Measurements from ENCODE around the gene ZYX.

The ZYX gene

DNA sequence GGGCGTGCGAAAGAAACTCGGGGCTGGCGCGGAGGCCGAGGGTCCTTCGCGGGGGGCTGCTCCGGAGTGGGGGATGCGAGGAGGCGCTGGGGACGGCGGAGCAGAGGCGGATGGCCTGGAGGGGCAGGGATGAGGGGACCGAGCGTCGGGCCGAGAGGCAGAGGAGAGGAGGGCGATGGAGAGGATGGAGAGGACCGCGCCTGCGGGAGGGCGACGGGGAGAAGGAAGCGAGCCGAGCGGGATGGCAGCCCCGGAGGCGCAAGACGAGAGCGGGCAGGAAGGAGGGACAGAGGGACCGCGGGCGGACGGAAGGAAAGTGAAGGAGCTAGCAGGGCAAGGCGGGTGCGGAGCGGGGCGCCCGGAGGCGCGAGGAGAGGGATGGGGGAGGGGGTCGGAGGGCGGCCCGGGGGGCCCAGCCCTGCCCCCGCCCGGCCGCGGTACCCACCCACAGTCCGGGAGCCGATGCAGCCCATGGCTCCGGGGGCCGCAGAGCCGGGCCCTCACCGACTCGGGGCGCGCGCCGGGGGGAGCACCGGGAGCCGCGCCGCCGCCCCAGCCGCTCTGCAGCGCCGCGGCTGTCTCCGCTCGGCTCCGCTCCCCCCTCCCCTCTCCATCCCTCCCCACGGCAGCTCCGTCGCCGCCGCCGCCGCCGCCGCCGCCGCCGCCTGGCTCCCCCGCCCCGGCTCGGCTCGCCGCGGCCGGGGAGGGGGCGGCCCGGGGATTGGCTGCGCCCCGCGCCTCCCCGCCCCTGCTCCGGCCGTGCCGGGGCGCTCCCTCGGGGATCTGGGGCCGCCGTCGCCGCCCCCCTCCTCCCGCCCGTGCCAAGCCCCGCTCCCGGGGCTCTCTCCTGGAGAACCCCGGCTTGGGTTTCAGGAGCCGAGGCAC is 18.8 kb upstream of the ZYX start, which contains the start of gene FAM131B:
Gene FAM131B, minus strand, starts transcription at position 583 of the 885 bp plus-strand sequence. Its CDS starts 110 bp downstream, at position 473.
- in situ Hi-C loops (cut with MboI; ENCODE audit: low sequenced_read_pairs) = no loop called here

DNA sequence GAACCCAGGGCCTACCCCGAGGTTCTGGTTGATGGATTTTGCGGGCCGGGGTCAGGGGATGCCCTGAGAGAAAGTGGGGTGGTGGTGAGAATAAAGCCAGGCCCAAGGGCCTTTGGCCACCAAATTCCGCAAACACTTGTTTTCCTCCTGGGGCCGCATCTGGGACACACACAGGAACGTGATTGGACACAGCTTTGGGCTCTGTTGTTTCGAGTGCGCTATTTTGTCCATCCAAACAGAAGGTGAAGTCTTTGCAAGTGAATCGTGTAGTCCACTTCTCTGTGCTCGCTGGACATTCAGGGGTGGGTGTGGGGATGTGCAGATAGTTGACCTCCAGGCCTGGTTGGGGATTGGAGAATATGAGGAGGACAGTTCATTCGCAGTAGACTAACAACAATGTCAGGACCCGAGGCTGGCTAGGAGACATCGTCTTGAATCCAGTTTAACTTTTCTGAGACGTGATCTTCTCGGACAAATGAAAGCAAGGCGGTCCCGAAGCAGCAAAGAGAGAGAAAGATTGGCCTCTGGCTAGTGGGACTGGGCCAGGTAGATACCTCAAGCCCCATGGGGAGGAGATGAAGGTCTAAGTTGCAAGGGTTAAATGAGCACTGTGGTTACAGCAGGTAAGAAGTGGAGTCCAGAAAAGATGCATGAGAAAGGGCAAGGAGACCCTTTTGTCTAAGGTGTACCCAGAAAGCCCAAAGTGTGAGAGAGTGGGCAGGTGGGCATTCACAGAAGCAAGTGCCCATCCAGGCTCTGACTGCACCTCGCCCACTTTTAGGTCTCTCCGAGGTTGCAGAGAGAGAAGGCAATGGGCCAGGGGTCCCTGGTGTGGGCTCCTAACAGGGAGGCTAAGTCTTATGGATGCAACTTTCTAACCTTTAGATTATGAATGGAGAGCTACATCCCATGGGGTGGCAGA is 17.9 kb upstream of the ZYX start:
- in situ Hi-C loops (cut with MboI; ENCODE audit: low sequenced_read_pairs) = no loop called here

DNA sequence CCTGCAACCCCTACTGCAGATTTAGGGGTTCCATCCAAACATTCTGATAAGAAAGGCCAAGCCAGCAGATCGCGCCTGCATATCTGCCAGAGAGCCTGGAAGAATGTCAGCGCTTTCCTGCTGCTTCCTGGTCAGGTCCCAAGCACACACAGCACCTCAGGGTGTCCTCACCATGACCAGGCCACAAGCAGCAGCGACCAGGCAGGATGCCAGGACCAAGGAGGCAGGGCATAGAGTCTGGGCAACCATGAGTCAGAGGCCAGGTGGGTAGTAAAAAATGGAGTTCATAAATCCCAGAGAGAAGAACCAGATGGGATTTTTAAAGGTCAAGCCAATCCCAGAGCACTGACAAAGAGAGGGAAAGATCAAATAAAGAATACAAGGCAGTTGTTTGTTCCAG is 13.2 kb upstream of the ZYX start:
- in situ Hi-C loops (cut with MboI; ENCODE audit: low sequenced_read_pairs) = no loop called here

DNA sequence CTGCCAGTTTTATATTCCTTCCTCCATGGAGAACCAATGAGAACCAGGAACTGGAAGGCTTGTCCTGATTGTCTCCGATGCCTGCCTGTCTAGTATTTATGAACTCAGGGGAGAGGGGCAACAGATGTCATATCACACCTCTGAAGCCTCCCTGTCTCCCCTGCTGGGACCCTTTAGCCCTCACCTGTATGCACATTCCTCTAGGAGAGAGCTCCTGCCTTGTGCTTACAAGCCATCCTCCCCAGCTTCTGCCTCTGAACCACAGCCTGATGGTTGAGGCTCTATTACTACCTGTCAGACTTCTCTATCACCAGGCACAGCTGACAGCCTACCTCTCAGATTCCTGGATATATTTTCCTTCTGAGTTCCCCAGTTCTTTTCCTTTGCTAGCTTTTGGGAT is 12.8 kb upstream of the ZYX start:
- in situ Hi-C loops (cut with MboI; ENCODE audit: low sequenced_read_pairs) = no loop called here

DNA sequence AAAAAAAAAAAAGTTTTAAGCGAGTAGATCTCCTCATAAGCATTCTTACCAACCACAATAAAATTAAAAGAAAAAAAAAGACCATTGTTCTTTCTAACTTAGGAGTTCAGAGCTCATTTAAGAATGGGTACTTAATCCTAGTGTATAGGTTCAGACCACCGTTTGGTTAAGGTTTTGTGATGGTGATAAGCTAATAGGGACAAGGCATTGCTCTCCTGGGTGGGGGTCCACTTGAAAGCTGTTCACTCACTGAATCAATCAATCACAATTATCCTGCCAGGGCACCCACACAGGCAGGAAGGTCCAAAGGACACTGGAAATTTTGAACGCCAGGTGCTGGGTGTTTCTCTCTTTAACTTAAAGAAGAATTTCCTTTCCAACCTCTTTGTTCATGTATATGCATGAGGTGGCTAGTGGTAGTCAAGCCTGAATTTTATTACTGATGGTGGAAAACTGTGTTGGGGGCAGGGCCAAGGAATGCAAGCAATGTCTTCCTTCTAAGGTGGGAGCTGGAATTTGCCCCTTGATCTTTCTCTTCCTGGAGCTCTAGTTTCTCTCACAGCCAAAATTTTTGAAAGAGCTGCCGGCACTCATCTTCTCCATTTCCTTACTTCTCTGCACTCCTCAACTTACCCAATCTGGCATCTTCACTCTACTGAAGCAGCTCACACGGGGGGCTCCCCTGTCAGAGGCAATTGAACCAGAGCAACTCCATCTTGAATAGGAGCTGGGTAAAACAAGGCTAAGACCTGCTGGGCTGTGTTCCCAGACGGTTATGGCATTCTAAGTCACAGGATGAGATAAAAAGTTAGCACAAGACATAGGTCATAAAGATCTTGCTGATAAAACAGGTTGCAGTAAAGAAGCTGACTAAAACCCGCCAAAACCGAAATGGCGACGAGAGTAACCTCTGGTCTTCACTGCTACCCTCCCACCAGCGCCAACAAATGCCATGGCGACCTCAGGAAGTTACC is 11.2 kb upstream of the ZYX start:
- in situ Hi-C loops (cut with MboI; ENCODE audit: low sequenced_read_pairs) = no loop called here

DNA sequence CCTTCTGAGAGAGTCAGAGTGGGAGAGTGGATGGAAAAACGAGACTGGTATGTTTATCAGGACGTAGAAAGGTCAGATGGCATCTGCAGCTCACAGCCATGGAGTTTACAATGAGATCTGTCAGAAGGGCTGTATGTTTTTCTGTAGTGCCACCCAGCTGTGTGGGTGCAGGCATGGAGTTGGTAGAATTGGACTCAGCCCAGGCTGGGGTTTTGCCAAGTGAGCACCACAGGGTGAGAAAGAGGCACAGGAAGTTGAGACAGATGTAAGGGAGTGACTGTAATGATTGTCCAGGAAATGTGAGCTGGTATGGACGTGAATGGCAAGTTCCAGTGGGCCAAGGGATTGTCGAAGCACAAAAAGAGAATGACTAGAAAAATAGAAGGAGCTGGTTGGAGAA is 9.1 kb upstream of the ZYX start:
- in situ Hi-C loops (cut with MboI; ENCODE audit: low sequenced_read_pairs) = no loop called here

DNA sequence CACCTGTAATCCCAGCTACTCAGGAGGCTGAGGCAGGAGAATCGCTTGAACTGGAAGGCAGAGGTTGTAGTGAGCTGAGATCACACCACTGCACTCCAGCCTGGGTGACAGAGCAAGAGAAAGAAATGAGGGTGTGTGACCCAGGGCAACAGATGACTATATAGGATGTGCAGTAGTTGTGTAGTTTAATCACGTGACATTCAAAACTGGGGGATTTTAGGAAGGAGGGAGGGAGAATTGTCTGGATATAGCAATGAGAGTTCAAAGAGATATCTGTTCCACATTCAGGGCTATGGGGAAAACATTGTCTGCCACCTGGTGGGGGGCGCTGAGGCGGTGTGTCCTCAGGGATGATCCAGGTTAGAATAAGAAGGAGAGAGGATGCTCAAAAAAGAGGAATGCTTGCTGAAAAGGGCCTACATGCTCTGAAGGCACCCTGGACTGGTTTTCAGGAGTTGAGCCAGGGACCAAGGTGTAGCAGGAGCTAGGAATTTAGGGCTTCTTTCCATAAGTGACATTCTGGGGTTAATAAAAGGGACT is 7.8 kb upstream of the ZYX start:
- in situ Hi-C loops (cut with MboI; ENCODE audit: low sequenced_read_pairs) = no loop called here

DNA sequence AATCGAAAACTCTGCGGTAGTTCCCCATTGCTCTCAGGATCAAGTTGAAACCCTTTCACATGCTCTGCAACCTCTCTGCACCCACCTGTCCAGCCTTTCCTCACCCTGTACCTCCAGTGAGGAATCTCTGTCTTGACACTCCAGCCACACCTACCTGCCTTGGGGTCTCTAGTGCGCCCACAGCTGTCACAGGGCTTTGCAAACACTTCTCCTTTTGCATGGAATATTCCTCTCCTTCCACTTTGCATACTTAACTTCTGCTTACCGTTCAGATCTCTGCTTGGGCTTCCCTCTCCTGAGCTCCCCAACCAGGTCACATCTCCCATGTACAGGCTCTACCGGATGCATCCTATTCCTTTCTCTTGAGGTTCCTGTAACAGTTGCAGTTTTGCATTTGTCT is 6.6 kb upstream of the ZYX start:
- in situ Hi-C loops (cut with MboI; ENCODE audit: low sequenced_read_pairs) = no loop called here

DNA sequence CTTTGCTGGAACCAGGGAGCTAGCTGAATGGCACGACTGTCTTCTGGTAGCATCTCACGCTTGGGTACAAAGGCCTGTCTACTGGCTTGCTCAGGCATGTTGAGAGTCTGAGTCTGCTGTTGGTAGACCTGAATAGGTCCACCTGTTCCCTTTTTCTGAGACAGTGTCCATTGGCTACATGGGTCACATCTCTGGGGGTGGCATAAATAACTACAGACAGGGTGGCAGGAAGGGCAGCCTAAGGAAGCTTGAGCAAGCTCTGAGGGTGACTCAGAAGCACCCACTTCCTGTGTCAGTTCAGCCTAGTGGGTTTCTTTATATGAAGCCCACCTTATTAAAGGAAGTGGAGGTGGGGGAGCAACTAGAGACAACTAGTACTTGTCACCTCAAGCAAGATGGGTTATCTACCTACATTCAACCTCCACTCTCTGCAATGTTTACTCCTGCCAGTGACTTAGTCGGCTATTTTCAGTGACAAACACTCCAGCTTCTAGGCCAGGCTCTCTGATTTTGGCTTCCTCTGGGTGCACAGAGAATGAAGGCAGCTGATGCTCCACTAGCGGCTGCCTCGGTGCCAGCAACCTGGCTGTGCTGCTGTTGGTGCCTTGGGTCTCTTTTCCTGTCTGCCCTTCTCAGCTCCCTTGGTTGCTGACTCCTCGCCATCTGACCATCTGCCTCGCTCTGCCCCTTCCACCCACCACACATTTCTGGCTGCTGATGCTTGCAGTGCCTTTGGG is 5.7 kb upstream of the ZYX start:
- in situ Hi-C loops (cut with MboI; ENCODE audit: low sequenced_read_pairs) = no loop called here

DNA sequence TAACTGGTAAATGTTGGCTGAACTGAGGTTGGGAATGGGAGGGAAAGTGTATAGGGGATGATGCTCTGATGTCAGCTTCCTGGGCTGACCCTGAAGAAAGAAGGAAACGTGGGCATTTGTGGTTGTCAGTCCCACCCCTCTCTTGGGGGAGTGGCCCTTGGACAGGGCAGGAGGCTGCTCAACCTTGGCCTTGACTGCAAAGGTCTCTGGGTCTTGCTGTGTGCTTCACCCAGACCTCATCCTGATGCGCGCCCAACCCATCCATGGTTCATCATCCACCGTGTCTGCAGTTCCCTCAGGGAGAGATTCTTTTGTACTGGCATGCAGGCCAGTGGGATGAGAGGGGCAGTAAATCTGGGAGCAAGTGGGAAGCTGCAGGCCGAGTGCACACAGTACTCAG is 4.7 kb upstream of the ZYX start:
- in situ Hi-C loops (cut with MboI; ENCODE audit: low sequenced_read_pairs) = no loop called here

DNA sequence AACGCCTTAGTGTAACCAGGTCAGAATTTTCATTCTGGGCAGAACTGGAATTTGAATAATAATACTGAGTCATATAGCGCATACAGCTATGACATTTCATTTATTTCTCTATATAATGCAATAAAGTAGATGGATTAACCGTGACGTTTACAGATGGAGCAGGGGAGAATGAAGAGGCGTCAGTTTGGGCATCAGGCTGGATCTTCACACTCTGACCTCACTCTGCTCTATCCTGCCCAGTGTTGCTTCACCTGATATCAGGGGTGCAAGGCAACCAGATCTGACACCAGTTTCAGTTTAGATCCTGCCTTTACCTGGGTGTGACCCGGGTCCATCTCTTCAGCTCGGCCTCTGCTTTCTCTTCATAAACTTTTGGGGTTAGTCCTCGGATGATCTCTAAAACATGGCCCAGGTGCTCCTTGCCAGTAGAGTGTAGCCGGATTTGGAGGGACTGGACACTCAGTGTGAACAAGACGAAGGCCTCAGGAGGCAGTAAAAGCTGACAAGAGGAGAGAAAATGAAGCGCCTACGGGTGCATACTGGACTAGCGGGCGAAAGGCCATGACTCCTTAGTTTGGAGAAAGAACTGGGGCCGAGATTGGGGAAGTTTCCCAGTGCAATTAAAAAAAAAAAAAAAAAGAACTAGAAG is 1.4 kb upstream of the ZYX start:
- in situ Hi-C loops (cut with MboI; ENCODE audit: low sequenced_read_pairs) = no loop called here

DNA sequence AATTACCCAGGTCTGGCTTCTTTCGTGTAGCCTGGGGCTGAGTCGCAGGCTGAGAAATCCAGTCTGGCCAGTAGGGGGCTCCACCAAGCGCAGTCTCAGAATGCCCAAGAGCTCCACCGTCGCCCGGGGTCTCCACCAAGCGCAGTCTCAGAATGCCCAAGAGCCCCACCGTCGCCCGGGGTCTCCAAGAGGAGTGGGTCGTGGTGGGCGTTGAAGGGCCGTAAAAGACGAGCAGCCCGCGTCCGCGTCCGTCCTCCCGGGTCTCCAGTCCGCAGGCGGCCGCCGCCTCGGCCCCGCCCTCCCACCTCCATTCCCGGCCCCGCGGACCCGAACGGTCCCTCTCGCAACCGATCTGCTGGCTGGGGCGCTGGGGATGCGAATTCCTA is 892 bp upstream of the ZYX start:
- in situ Hi-C loops (cut with MboI; ENCODE audit: low sequenced_read_pairs) = no loop called here

DNA sequence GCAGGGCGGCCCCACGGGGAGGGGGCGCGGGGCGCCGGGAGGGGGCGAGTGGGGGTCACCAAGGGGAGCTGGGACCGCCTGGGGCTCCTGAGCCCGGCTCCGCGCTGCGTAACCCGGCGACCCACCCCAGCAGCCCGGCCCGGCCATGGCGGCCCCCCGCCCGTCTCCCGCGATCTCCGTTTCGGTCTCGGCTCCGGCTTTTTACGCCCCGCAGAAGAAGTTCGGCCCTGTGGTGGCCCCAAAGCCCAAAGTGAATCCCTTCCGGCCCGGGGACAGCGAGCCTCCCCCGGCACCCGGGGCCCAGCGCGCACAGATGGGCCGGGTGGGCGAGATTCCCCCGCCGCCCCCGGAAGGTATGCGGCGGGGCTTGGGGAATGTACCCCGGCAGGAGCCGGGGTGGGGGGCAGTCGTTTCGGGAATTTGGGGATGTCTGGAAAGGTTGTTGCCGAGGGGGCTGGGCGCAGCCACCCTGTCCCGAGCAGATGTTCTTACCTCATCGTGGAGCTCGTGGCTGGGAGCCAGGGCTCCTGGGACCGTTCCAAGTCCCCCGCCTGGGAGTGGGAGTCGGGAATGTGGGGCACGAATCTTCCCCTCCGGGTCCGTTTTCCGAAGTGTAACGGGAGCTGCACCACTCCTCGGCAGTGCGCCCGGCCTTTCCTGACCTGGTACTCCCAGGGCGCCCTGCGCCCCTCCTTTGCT is 431 bp downstream of the ZYX start:
- in situ Hi-C loops (cut with MboI; ENCODE audit: low sequenced_read_pairs) = no loop called here

DNA sequence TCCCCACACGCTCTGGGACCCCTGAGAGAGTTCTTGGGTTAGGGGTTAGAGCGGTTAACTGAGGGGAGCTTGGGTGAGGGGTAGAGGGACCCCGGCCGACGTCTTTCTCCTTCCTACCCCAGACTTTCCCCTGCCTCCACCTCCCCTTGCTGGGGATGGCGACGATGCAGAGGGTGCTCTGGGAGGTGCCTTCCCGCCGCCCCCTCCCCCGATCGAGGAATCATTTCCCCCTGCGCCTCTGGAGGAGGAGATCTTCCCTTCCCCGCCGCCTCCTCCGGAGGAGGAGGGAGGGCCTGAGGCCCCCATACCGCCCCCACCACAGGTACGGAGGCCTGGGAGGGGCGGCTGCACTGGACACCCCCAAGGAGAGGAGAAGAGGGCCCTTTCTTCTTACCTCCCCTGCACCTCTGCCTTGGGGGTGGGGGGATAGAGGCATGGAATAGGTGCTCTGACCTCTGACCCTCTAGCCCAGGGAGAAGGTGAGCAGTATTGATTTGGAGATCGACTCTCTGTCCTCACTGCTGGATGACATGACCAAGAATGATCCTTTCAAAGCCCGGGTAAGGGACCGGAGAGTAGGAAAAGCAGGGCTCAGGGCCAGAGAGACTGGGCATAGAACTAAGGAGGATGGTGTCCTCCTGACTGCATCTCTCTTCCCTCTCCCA is 1.1 kb downstream of the ZYX start:
- in situ Hi-C loops (cut with MboI; ENCODE audit: low sequenced_read_pairs) = no loop called here

DNA sequence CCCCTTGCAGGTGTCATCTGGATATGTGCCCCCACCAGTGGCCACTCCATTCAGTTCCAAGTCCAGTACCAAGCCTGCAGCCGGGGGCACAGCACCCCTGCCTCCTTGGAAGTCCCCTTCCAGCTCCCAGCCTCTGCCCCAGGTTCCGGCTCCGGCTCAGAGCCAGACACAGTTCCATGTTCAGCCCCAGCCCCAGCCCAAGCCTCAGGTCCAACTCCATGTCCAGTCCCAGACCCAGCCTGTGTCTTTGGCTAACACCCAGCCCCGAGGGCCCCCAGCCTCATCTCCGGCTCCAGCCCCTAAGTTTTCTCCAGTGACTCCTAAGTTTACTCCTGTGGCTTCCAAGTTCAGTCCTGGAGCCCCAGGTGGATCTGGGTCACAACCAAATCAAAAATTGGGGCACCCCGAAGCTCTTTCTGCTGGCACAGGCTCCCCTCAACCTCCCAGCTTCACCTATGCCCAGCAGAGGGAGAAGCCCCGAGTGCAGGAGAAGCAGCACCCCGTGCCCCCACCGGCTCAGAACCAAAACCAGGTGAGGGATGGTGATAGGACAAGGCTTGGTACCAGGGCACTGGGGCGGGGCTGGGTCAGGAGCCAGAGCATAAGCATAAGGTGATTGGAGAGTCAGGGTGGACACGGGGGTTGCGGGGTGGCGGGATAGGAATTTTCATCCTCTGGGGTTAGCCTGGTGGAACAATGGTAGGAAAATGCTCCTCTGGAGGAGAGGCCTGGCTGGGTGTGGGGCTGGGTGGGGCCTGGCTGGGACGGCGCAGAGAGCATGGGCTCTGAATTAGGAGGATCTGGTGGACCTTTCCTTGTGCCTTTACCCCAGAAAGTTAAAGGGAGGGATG is 1.9 kb downstream of the ZYX start:
- in situ Hi-C loops (cut with MboI; ENCODE audit: low sequenced_read_pairs) = no loop called here

DNA sequence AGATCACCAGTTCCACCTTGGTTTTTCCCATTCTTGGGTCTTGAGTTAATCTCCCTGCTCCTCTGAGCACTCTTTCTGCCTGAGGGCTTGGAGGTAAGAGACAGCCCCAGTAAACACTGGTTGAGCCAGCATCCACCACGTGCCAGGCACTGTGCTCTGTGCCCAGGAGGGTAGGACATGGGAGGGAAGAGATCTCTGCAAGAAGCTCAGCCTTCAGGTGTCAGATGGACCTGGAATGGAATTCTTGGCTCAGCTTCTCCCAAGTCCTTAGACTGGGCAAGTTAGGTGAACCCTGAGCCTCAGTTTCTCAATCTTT is 2.5 kb downstream of the ZYX start:
- in situ Hi-C loops (cut with MboI; ENCODE audit: low sequenced_read_pairs) = no loop called here

DNA sequence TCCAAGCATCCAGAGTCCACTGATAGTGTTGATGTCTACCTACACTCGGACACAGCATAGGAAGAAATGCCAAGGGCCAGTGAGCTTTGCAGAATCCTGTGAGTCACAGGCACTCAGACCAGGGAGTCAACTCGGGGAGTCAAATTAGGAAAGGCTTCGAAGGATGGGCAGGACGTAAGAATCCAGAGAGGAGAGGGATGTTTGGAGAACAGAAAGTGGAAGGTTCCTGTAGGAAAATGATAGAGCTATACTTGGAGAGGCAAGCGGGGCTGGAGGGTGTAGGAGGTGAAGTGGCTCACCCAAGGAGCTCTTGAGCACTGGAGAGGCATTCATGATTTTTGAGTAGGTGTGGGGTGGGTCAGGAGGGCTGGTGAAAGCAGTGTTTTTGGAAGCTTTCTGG is 3.0 kb downstream of the ZYX start:
- in situ Hi-C loops (cut with MboI; ENCODE audit: low sequenced_read_pairs) = no loop called here
